ENCODE measurements around the gene EIF4G3. TPM values are rescaled to one million over a fixed set of nuclear protein-coding genes. Genes with fewer than 3 reads are reported as not detected.

EIF4G3 gene
- total RNA-seq, 4 donors from 2014 or later: 24.4 to 57.0 (median 27.9) TPM

- TF ChIP-seq POLR2A (IDR thresholded peaks at IDR 0.05): no peak
- TF ChIP-seq, protein P1, sequence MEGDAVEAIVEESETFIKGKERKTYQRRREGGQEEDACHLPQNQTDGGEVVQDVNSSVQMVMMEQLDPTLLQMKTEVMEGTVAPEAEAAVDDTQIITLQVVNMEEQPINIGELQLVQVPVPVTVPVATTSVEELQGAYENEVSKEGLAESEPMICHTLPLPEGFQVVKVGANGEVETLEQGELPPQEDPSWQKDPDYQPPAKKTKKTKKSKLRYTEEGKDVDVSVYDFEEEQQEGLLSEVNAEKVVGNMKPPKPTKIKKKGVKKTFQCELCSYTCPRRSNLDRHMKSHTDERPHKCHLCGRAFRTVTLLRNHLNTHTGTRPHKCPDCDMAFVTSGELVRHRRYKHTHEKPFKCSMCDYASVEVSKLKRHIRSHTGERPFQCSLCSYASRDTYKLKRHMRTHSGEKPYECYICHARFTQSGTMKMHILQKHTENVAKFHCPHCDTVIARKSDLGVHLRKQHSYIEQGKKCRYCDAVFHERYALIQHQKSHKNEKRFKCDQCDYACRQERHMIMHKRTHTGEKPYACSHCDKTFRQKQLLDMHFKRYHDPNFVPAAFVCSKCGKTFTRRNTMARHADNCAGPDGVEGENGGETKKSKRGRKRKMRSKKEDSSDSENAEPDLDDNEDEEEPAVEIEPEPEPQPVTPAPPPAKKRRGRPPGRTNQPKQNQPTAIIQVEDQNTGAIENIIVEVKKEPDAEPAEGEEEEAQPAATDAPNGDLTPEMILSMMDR (IDR thresholded peaks at IDR 0.05): no peak
- H3K4me3 ChIP-seq (ENCODE audit: low read depth, poor library complexity, severe bottlenecking): no peak overlapping the region
- DNase-seq (ENCODE audit: low spot score in 2 of 2): no peak
- intact Hi-C loops (cut with DNase I; ENCODE audit: low total_unique reads): no loop called here
These were observed 352.9 kb downstream of the EIF4G3 start for GRCh38 chr1:20823845-20824244.

DNA sequence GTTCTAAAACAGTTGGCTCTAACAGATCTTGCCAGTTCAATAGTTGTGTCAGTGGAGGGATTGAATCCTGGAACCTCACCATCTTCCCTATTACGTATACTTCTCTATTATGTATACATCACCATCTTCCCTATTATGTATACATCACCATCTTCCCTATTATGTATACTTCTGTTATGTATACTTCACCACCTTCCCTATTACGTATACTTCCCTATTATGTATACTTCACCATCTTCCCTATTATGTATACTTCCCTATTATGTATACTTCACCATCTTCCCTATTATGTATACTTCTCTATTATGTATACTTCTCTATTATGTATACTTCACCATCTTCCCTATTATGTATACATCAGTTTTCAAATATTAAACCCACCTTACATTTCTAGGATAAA is 355.2 kb downstream of the EIF4G3 start:
- DNase-seq (ENCODE audit: low spot score in 2 of 2): no peak
- 47 to 49% methylated on average over 2 of the region's 2 CpGs for WGBS, 2 donors
- H3K4me3 ChIP-seq (ENCODE audit: low read depth, poor library complexity, severe bottlenecking): no peak overlapping the region
- TF ChIP-seq, protein P1 (IDR thresholded peaks at IDR 0.05): no peak
- TF ChIP-seq POLR2A (IDR thresholded peaks at IDR 0.05): no peak
- intact Hi-C loops (cut with DNase I; ENCODE audit: low total_unique reads): no loop called here

DNA sequence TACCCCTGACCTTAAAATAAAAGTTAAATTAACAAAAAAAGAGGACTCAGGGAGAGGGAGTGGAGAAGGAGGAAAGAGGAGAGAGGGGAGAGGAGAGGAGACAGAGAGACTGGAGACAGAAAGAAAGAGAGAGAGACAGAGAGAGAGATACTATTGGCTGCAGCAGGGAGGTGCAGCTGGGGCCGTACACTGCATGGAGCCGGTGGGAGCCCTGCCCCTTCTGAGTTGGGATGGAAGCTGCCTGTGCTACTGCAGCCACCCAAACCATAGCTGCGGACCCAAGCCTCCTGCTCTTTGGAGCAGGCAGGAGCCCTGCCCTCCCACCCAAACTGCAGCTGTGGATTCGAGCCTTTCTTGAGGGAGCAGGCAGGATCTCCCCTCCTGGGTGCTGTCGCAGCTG is 356.9 kb downstream of the EIF4G3 start:
- 89 to 92% methylated on average over 3 to 5 of the region's 5 CpGs for WGBS, 2 donors

GRCh38 chr1:20814534-20814871 is 362.2 kb downstream of the EIF4G3 start:
- intact Hi-C loops (cut with DNase I; ENCODE audit: low total_unique reads): no loop called here
- TF ChIP-seq, protein P1 (IDR thresholded peaks at IDR 0.05): no peak
- no peak for TF ChIP-seq POLR2A (IDR thresholded peaks at IDR 0.05)
- 47 to 65% methylated on average over 4 of the region's 4 CpGs for WGBS, 2 donors
- no peak for DNase-seq (ENCODE audit: low spot score in 2 of 2)
- no peak overlapping the region for H3K4me3 ChIP-seq (ENCODE audit: low read depth, poor library complexity, severe bottlenecking)

More for the DNA sequence above, 356.9 kb downstream of the EIF4G3 start:
- H3K4me3 ChIP-seq (ENCODE audit: low read depth, poor library complexity, severe bottlenecking): no peak overlapping the region
- intact Hi-C loops (cut with DNase I; ENCODE audit: low total_unique reads): no loop called here
- no peak for TF ChIP-seq POLR2A (IDR thresholded peaks at IDR 0.05)
- TF ChIP-seq, protein P1 (IDR thresholded peaks at IDR 0.05): no peak
- no peak for DNase-seq (ENCODE audit: low spot score in 2 of 2)

- WGBS, 2 donors: 90 to 95% methylated on average over 5 of the region's 5 CpGs
- intact Hi-C loops (cut with DNase I; ENCODE audit: low total_unique reads): no loop called here
- H3K4me3 ChIP-seq (ENCODE audit: low read depth, poor library complexity, severe bottlenecking): no peak overlapping the region
- TF ChIP-seq, protein P1 (IDR thresholded peaks at IDR 0.05): no peak
- no peak for TF ChIP-seq POLR2A (IDR thresholded peaks at IDR 0.05)
- DNase-seq (ENCODE audit: low spot score in 2 of 2): no peak
These were observed 364.8 kb downstream of the EIF4G3 start for GRCh38 chr1:20811916-20812315.

GRCh38 chr1:20793236-20793635 is 383.5 kb downstream of the EIF4G3 start:
- intact Hi-C loops (cut with DNase I; ENCODE audit: low total_unique reads): no loop called here
- DNase-seq (ENCODE audit: low spot score in 2 of 2): no peak
- TF ChIP-seq POLR2A (IDR thresholded peaks at IDR 0.05): no peak
- TF ChIP-seq, protein P1 (IDR thresholded peaks at IDR 0.05): no peak
- no peak overlapping the region for H3K4me3 ChIP-seq (ENCODE audit: low read depth, poor library complexity, severe bottlenecking)
- 93 to 94% methylated on average over 4 of the region's 4 CpGs for WGBS, 2 donors

Data from lower leg skin (tissue), 4 donors.